DND-41 (cell line): ENCODE measurements around the gene PACS1.
"Not testable (repeated sequence)": the region's sequence is repeated elsewhere in the genome, so short reads cannot be mapped to it uniquely, and the experiment has no call there.

Experiments used
- ATAC-seq: fragments of 200-7000 bp; cut with Tn5 transposase; 3 replicates; pipeline ENCODE4 v1.9.1; 2021; ENCODE audit warnings: low read depth; ENCODE audit not compliant: insufficient read depth
- DNase-seq: peaks from one replicate; pipeline ENCODE4 v3.0.0-alpha.2; 2020
- H2AFZ ChIP-seq: 2 replicates; pipeline ENCODE4 v1.6.0; 2012; ENCODE audit warnings: low read depth, low read length
- H3K27ac ChIP-seq: 2 replicates; pipeline ENCODE4 v1.5.1; 2012; ENCODE audit warnings: low read length, inconsistent platforms
- H3K27me3 ChIP-seq: fragments of 200-600 bp; sonication (generic); 2 replicates; pipeline ENCODE4 v1.6.0; 2012; ENCODE audit warnings: low read length, mild to moderate bottlenecking, inconsistent platforms; ENCODE audit not compliant: insufficient read depth, poor library complexity
- H3K36me3 ChIP-seq: 2 replicates; pipeline ENCODE4 v1.5.1; 2012; ENCODE audit warnings: low read length, inconsistent platforms; ENCODE audit not compliant: insufficient read depth
- H3K4me1 ChIP-seq: 2 replicates; pipeline ENCODE4 v1.5.1; 2012; ENCODE audit warnings: mild to moderate bottlenecking, low read length; ENCODE audit not compliant: insufficient read depth
- H3K4me2 ChIP-seq: 2 replicates; pipeline ENCODE4 v1.6.0; 2012; ENCODE audit warnings: mild to moderate bottlenecking, moderate library complexity, low read length, inconsistent platforms; ENCODE audit not compliant: insufficient read depth
- H3K4me3 ChIP-seq, 2 experiments: fragments of 200-600 bp in 1 of 2; shearing (Covaris generic) in 1 of 2; 2 replicates each; pipeline ENCODE4 v1.5.1; 2012 to 2016; ENCODE audit warnings: inconsistent platforms in 2 of 2, low read length in 2 of 2, mild to moderate bottlenecking in 2 of 2, low read depth in 1 of 2, moderate library complexity in 1 of 2
- H3K79me2 ChIP-seq: 2 replicates; pipeline ENCODE4 v1.6.0; 2012; ENCODE audit warnings: low read length, inconsistent platforms; ENCODE audit not compliant: insufficient read depth
- H3K9ac ChIP-seq: 2 replicates; pipeline ENCODE4 v1.6.0; 2012; ENCODE audit warnings: low read depth, mild to moderate bottlenecking, inconsistent platforms, low read length, moderate library complexity
- H3K9me3 ChIP-seq: 2 replicates; pipeline ENCODE4 v1.5.1; 2012; ENCODE audit warnings: low read length, moderate library complexity, mild to moderate bottlenecking, inconsistent platforms; ENCODE audit not compliant: insufficient read depth, severe bottlenecking
- H4K20me1 ChIP-seq: 2 replicates; pipeline ENCODE4 v1.6.0; 2012; ENCODE audit warnings: low read length; ENCODE audit not compliant: insufficient read depth
- CTCF ChIP-seq: IDR thresholded peaks from 2 replicates; pipeline ENCODE4 v1.5.1; 2012; ENCODE audit warnings: borderline replicate concordance, low read length, moderate library complexity, mild to moderate bottlenecking; ENCODE audit not compliant: poor library complexity, severe bottlenecking; ENCODE audit errors: extremely low read depth
- EZH2 ChIP-seq: IDR thresholded peaks from 3 replicates; pipeline ENCODE4 v1.6.1; 2012; ENCODE audit warnings: borderline replicate concordance, low read depth, mild to moderate bottlenecking, moderate library complexity, low read length, inconsistent platforms; ENCODE audit not compliant: severe bottlenecking

The PACS1 gene

GRCh38 chr11:66274219-66274618 lies 204.1 kb downstream of the PACS1 start:
- TF ChIP-seq EZH2 (no peak), CTCF (no peak)
- DNase-seq = no peak
- no peak for ATAC-seq
- Histone ChIP-seq H3K27me3 (no peaks in the 10 kb centered on the region), H3K4me2 (no peak overlapping the region), H3K9ac (no peak overlapping the region), H3K4me3 (no peak overlapping the region), H3K27ac (no peak overlapping the region), H3K79me2 (peaks cover 27% of the 10 kb centered on the region), H3K9me3 (no peaks in the 10 kb centered on the region), H3K4me1 (peaks cover 30% of the 10 kb centered on the region), H4K20me1 (peaks cover 64% of the 10 kb centered on the region), H2AFZ (no peak overlapping the region), H3K36me3 (peaks cover 61% of the 10 kb centered on the region)

GRCh38 chr11:66275396-66275795 lies 205.3 kb downstream of the PACS1 start:
- Histone ChIP-seq H2AFZ (no peak overlapping the region), H3K9ac (no peak overlapping the region), H3K4me2 (no peak overlapping the region), H3K4me1 (peaks cover 18% of the 10 kb centered on the region), H4K20me1 (peaks cover 64% of the 10 kb centered on the region), H3K4me3 (no peak overlapping the region), H3K27ac (no peak overlapping the region), H3K79me2 (peaks cover 15% of the 10 kb centered on the region), H3K9me3 (no peaks in the 10 kb centered on the region), H3K36me3 (peaks cover 55% of the 10 kb centered on the region), H3K27me3 (no peaks in the 10 kb centered on the region)
- ATAC-seq (no peak), DNase-seq (no peak)
- no peak for TF ChIP-seq CTCF
- TF ChIP-seq EZH2 = no peak

- ATAC-seq = no peak
- no peak overlapping the region for H3K4me3 ChIP-seq
- H3K27me3 ChIP-seq = no peaks in the 10 kb centered on the region
- peaks cover 64% of the 10 kb centered on the region for H4K20me1 ChIP-seq
- H3K9me3 ChIP-seq = no peaks in the 10 kb centered on the region
- no peak overlapping the region for H3K4me2 ChIP-seq
- no peak for DNase-seq
- H3K79me2 ChIP-seq = peaks cover 8% of the 10 kb centered on the region
- peaks cover 13% of the 10 kb centered on the region for H3K4me1 ChIP-seq
- peaks cover 49% of the 10 kb centered on the region for H3K36me3 ChIP-seq
- TF ChIP-seq CTCF (no peak), EZH2 (no peak)
- H2AFZ ChIP-seq = no peak overlapping the region
- no peak overlapping the region for H3K9ac ChIP-seq
- no peak overlapping the region for H3K27ac ChIP-seq
These were observed 206.0 kb downstream of the PACS1 start for GRCh38 chr11:66275984-66276612.

- DNase-seq = not testable (repeated sequence)
These were observed 206.5 kb downstream of the PACS1 start for GRCh38 chr11:66276619-66277018.

GRCh38 chr11:66277064-66277463 lies 207.0 kb downstream of the PACS1 start:
- DNase-seq, H3K9me3 ChIP-seq, H3K4me2 ChIP-seq, H2AFZ ChIP-seq, H3K27ac ChIP-seq, H3K9ac ChIP-seq, H3K4me3 ChIP-seq, H3K79me2 ChIP-seq, H3K27me3 ChIP-seq: not testable (repeated sequence)
- Histone ChIP-seq H3K36me3 (peaks cover 43% of the 10 kb centered on the region), H3K4me1 (peaks cover 14% of the 10 kb centered on the region), H4K20me1 (peaks cover 65% of the 10 kb centered on the region)
- peak; percentile 15; the same call in 1 of the 3 replicates for ATAC-seq

More at GRCh38 chr11:66276619-66277018, 206.5 kb downstream of the PACS1 start:
- not testable (repeated sequence) for ATAC-seq, H3K9me3 ChIP-seq, H2AFZ ChIP-seq, H3K9ac ChIP-seq, H3K27ac ChIP-seq, H3K27me3 ChIP-seq, H3K4me3 ChIP-seq, H3K79me2 ChIP-seq, H3K4me2 ChIP-seq
- Histone ChIP-seq H3K36me3 (peaks cover 47% of the 10 kb centered on the region), H3K4me1 (peaks cover 13% of the 10 kb centered on the region), H4K20me1 (peaks cover 65% of the 10 kb centered on the region)
